ENCODE results near the gene WDR11. TPM values are rescaled to one million over a fixed set of nuclear protein-coding genes. Genes with fewer than 3 reads are reported as not detected.
A peak's percentile ranks its signal among the peaks of the same experiment; 100 is the strongest.

Gene WDR11
- polyA plus RNA-seq, 3 donors: 32.9 to 68.0 (median 50.1) TPM

DNA sequence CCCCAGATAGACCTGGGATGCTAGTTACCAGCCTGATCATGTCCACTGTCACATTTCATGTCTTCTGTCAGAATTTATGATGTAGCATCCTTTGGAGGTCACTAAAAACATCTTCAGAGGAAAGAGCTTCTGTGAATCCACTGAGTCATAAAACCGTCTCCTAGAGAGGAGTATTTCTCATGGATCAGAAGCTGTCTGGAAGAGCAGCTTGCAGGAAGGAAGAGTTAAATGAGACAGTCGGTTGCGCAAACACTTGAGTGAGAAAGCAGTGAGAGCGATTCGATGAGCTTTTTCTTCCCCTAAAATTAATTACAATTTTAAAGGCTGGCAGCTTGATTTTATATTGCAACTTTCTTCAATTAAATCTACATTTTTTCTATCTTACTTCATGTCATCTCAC, 47.2 kb upstream of the WDR11 start:
- WGBS (ENCODE audit: insufficient coverage): 0% methylated on average over 1 of the region's 5 CpGs

DNA sequence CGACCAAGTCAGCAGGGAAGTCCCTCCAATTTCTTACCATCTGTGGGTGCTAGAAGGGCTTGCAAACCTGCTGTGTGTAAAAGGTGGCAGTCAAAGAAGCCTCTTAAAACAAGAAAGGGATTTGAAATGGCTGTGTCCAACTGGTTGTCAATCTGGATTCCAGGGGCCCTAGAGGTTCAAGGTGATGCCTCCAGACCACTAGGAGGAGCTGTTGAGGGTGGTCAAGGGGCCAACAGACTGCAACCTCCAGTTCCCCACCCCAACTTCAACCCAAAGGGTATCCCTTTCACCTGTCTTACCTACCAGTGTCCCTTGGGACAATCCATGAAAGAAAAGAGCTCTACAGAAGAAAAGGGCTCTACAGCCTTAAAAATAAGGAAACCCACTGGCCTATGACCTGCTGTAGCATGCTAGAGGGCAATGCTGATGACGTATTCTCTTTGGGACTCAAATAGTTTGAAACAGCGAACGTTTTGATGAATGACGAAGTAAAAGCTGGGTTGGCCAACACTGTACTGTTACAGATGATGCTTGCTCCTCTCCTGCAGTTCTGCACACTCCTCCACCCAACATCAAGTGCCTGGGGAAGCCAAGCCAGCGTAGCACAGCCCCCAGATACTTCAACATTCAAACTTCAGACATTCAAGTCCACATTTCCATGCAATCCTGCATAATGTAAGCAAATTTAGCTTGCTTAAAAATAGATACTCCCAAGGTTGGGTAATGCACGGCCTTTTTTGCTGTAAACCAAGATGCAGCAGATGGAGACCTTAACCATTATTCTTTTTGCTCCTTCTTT, 45.9 kb upstream of the WDR11 start:
- Histone ChIP-seq H3K27me3 (ENCODE audit: control insufficient read depth in 2 of 2, insufficient read depth in 2 of 2, low read length in 2 of 2) (peaks cover 0 to 3% of the 10 kb centered on the region in 2 donors), H3K79me2 (ENCODE audit: insufficient read depth, low read length) (no peaks in the 10 kb centered on the region), H3K27ac (ENCODE audit: low read depth in 1 of 2, low read length in 2 of 2) (no peak overlapping the region), H3K9ac (ENCODE audit: insufficient read depth, low read length, poor library complexity, severe bottlenecking) (no peak overlapping the region), H3K36me3 (replicated peaks in 1 of 2; ENCODE audit: control insufficient read depth in 1 of 2, insufficient read depth in 2 of 2, low read length in 2 of 2) (no peaks in the 10 kb centered on the region), H4K20me1 (ENCODE audit: insufficient read depth, low read length) (no peaks in the 10 kb centered on the region), H3K4me2 (replicated peaks; ENCODE audit: extremely low read depth, low read length, poor library complexity, severe bottlenecking) (no peak overlapping the region), H3K4me3 (replicated peaks in 1 of 3; ENCODE audit: low read depth in 2 of 3, low read length in 3 of 3) (no peak overlapping the region), H2AFZ (ENCODE audit: insufficient read depth, low read depth, low read length, poor library complexity, severe bottlenecking) (no peak overlapping the region), H3K9me3 (replicated peaks in 1 of 2; ENCODE audit: control insufficient read depth in 1 of 2, insufficient read depth in 1 of 2, low read length in 2 of 2) (no peaks in the 10 kb centered on the region), H3K4me1 (ENCODE audit: control insufficient read depth in 1 of 2, insufficient read depth in 2 of 2, low read length in 2 of 2) (peaks cover 12 to 13% of the 10 kb centered on the region in 2 donors)
- Mint-ChIP-seq H3K4me1 (peaks cover 15% of the 10 kb centered on the region), H3K9me3 (peaks cover 0 to 2% (median 0%) of the 10 kb centered on the region in 7 donors), H3K27me3 (ENCODE audit: low read depth in 3 of 3) (peaks cover 1 to 9% (median 4%) of the 10 kb centered on the region in 3 donors), H3K4me3 (no peak overlapping the region), H3K36me3 (peaks cover 0 to 4% of the 10 kb centered on the region in 2 donors), H3K27ac (no peak overlapping the region)
- DNase-seq: no peak
- TF ChIP-seq, protein P1, sequence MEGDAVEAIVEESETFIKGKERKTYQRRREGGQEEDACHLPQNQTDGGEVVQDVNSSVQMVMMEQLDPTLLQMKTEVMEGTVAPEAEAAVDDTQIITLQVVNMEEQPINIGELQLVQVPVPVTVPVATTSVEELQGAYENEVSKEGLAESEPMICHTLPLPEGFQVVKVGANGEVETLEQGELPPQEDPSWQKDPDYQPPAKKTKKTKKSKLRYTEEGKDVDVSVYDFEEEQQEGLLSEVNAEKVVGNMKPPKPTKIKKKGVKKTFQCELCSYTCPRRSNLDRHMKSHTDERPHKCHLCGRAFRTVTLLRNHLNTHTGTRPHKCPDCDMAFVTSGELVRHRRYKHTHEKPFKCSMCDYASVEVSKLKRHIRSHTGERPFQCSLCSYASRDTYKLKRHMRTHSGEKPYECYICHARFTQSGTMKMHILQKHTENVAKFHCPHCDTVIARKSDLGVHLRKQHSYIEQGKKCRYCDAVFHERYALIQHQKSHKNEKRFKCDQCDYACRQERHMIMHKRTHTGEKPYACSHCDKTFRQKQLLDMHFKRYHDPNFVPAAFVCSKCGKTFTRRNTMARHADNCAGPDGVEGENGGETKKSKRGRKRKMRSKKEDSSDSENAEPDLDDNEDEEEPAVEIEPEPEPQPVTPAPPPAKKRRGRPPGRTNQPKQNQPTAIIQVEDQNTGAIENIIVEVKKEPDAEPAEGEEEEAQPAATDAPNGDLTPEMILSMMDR (IDR thresholded peaks at IDR 0.05): no peak
- 96% methylated on average over 5 of the region's 7 CpGs for WGBS (ENCODE audit: insufficient coverage)
- intact Hi-C loops (cut with micrococcal nuclease): no loop called here

More for the DNA sequence above, 47.2 kb upstream of the WDR11 start:
- H3K4me1 ChIP-seq (ENCODE audit: control insufficient read depth in 1 of 2, insufficient read depth in 2 of 2, low read length in 2 of 2): peaks cover 18 to 22% of the 10 kb centered on the region in 2 donors
- intact Hi-C loops (cut with micrococcal nuclease): no loop called here
- no peak overlapping the region for H3K27ac ChIP-seq (ENCODE audit: low read depth in 1 of 2, low read length in 2 of 2)
- Mint-ChIP-seq H3K4me1 (peaks cover 23% of the 10 kb centered on the region), H3K27ac (peak overlapping the region in 3 of 7 donors; percentile 10 to 83 (median 28)), H3K36me3 (peaks cover 0 to 4% of the 10 kb centered on the region in 2 donors), H3K4me3 (peak overlapping the region in 1 of 2 donors; percentile 59), H3K27me3 (ENCODE audit: low read depth in 3 of 3) (peaks cover 0 to 6% (median 0%) of the 10 kb centered on the region in 3 donors), H3K9me3 (peaks cover 0 to 2% (median 0%) of the 10 kb centered on the region in 7 donors)
- DNase-seq: peak; percentile 61 to 78 (median 67)
- TF ChIP-seq, protein P1 (IDR thresholded peaks at IDR 0.05): no peak
- H3K9me3 ChIP-seq (replicated peaks in 1 of 2; ENCODE audit: control insufficient read depth in 1 of 2, insufficient read depth in 1 of 2, low read length in 2 of 2): no peaks in the 10 kb centered on the region
- H3K79me2 ChIP-seq (ENCODE audit: insufficient read depth, low read length): no peaks in the 10 kb centered on the region
- no peaks in the 10 kb centered on the region for H3K27me3 ChIP-seq (ENCODE audit: control insufficient read depth in 2 of 2, insufficient read depth in 2 of 2, low read length in 2 of 2)
- no peak overlapping the region for H3K9ac ChIP-seq (ENCODE audit: insufficient read depth, low read length, poor library complexity, severe bottlenecking)
- H3K4me3 ChIP-seq (replicated peaks in 1 of 3; ENCODE audit: low read depth in 2 of 3, low read length in 3 of 3): peak overlapping the region in 1 of 3 experiments; percentile 33
- H4K20me1 ChIP-seq (ENCODE audit: insufficient read depth, low read length): no peaks in the 10 kb centered on the region
- no peaks in the 10 kb centered on the region for H3K36me3 ChIP-seq (replicated peaks in 1 of 2; ENCODE audit: control insufficient read depth in 1 of 2, insufficient read depth in 2 of 2, low read length in 2 of 2)
- peak overlapping the region; percentile 17 for H3K4me2 ChIP-seq (replicated peaks; ENCODE audit: extremely low read depth, low read length, poor library complexity, severe bottlenecking)
- H2AFZ ChIP-seq (ENCODE audit: insufficient read depth, low read depth, low read length, poor library complexity, severe bottlenecking): no peak overlapping the region

Measured in CD14-positive monocyte (primary cell).